Measurements from ENCODE around the gene SETD1A.

The SETD1A gene

GRCh38 chr16:31020536-31020935, 63.0 kb downstream of the SETD1A start:
- no peak for DNase-seq (ENCODE audit: low read depth)

GRCh38 chr16:31022544-31023251, 65.1 kb downstream of the SETD1A start:
- DNase-seq (ENCODE audit: low read depth), result no peak

- DNase-seq (ENCODE audit: low read depth), result no peak
These were observed 65.7 kb downstream of the SETD1A start for GRCh38 chr16:31023252-31023602.

GRCh38 chr16:31023627-31024226, 66.2 kb downstream of the SETD1A start:
- DNase-seq (ENCODE audit: low read depth), result no peak

- no peak for DNase-seq (ENCODE audit: low read depth)
These were observed 67.8 kb downstream of the SETD1A start for GRCh38 chr16:31025339-31025738.

GRCh38 chr16:31029272-31029671, 71.7 kb downstream of the SETD1A start:
- no peak for DNase-seq (ENCODE audit: low read depth)

GRCh38 chr16:31031276-31031675, 73.7 kb downstream of the SETD1A start:
- no peak for DNase-seq (ENCODE audit: low read depth)

GRCh38 chr16:31032736-31033708, 75.5 kb downstream of the SETD1A start, which contains the start of gene STX4:
TSS of gene STX4 (plus strand) at chr16:31033558. CDS start at chr16:31033806, 248 bp downstream.
- DNase-seq (ENCODE audit: low read depth), result peak; percentile 98

GRCh38 chr16:31033709-31034492, 76.3 kb downstream of the SETD1A start:
- peak; percentile 74 for DNase-seq (ENCODE audit: low read depth)

All from iris pigment epithelial cell (primary cell).